Anterior cingulate cortex (tissue), 58 donors: ENCODE results near the gene LIN7C.

Source experiments
- DNase-seq, 58 donors: peaks; one replicate each; lab custom pipeline; 2025; lab: John Stamatoyannopoulos, UW

The LIN7C gene

GRCh38 chr11:27471589-27472397 is 34.8 kb downstream of the LIN7C start:
- DNase-seq = peak in 42 of 58 donors; percentile 14 to 72 (median 43)

- peak in 7 of 58 donors; percentile 11 to 56 (median 30) for DNase-seq
These were observed 35.6 kb downstream of the LIN7C start for GRCh38 chr11:27470826-27471588.

- no peak for DNase-seq
These were observed 36.4 kb downstream of the LIN7C start for GRCh38 chr11:27470166-27470565.

- no peak for DNase-seq
These were observed 37.4 kb downstream of the LIN7C start for GRCh38 chr11:27468995-27469695.

DNA sequence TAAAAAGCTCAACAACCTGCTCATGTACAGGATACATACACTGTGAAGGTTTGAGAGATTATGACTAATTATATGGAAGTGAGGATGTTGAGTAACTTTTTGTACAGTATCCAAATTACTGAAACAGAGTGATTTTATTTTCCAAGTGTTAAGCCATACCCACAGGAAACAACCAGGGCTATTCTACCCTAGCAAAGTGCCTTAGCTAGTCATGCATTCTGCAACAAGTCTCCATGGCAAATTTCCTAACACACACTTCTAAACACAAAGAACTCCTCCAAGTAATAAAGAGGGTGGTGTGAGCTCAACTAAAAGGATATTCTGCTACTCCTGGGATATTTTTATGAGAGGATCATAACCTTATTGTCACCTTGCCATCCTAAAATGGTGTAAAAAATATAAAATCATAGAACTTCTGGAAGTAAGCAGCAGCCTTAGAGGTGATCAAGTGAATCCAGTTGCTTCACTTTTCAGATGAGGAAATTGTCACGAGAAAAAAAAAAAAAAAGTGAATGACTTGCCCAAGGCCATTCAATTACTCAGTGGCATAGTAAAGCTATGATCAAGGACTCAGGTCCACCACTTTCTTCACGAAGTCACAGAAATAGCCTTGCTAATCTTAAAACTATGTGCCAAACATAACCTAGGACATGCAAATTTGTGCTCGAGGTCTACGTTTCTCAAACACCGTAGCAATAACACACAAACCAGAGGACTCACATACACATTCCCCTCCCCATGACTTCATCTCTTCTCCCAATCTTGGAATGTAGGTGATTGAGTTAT is 38.2 kb downstream of the LIN7C start:
- no peak for DNase-seq

- no peak for DNase-seq
These were observed 39.2 kb downstream of the LIN7C start for GRCh38 chr11:27467181-27467913.

GRCh38 chr11:27466363-27466762 is 40.2 kb downstream of the LIN7C start:
- no peak for DNase-seq

GRCh38 chr11:27465629-27466028 is 40.9 kb downstream of the LIN7C start:
- DNase-seq = no peak

DNA sequence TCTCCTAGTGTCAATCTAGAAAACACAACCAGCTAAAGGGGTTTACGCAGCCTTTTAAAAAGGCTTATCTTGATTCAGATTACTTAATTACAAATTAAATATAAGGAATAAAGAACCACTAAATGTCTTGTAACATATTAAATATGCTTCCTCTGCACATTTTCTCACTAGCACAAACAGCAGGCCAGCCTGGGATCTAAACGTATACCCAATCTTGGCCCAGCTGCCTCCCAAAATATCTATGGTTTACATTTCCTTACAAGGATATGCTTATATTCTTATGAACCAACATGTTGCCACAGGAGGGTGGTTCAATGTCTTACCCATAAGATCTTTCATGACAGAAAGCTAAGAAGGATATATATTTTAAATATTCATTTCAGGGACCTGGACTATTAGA is 41.7 kb downstream of the LIN7C start:
- DNase-seq = no peak

GRCh38 chr11:27464289-27464696 is 42.3 kb downstream of the LIN7C start:
- no peak for DNase-seq

- DNase-seq = no peak
These were observed 44.0 kb downstream of the LIN7C start for GRCh38 chr11:27462543-27462942.

GRCh38 chr11:27460158-27460978 is 46.2 kb downstream of the LIN7C start:
- no peak for DNase-seq

DNA sequence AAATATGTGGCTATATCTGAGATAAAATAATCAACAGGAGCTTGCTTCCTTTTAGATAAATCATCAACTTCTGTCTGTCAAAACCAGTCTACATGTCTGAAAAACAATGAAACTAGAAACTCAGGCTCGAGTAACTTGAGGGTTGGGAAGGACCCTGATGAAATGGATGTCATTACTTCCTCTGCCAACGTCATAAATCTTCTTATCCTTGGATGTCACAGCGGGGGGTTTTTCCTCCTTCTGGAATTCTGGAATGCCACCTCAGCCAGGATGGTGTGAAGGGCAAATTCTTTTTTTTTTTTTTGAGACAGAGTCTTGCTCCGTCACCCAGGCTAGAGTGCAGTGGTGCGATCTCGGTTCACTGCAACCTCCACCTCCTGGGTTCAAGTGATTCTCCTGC is 47.4 kb downstream of the LIN7C start:
- DNase-seq = no peak

- no peak for DNase-seq
These were observed 48.4 kb downstream of the LIN7C start for GRCh38 chr11:27458182-27458581.

DNA sequence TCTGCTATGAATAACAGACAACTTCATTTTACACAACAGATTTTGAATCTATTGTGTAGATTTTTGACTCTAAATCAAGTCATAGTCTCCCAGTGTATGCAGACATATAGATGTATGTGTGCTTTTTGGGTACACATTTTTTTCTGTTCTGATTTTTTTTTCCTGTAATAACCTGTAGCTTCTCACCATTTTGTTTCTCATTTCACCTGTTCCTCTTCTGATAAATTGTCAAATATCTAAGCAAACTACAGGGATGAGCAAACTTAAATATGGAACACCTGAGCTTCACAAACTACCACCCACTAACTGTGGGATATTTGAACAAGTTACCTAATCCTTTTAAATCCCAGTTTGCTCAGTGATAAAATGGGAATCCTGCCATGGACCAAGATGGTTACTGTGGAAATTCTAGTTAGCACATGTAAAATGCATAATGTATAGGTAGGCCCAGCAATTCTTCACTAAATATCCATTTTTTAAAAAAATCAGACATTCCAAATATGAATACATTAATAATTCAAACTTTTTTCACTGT is 49.7 kb downstream of the LIN7C start:
- no peak for DNase-seq

- no peak for DNase-seq
These were observed 50.3 kb downstream of the LIN7C start for GRCh38 chr11:27456140-27456794.

DNA sequence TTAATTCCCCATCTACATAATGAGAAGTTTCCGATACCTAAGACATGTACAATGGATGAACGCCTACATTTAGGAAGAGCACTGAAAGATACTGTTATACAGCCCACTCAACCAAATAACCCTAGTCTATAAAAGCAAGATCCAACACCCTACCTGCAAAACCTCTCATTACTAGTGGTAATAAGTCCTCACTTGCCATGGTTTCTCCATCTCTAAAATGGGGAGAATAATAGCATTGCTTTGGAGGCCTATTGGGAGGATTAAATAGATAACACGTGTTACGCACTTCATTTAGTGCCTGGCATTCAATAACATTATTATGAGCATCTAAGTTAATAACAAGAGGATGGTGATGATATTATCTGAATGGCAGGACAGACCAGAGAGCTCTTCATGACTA is 50.9 kb downstream of the LIN7C start:
- DNase-seq = no peak

- DNase-seq = no peak
These were observed 52.9 kb downstream of the LIN7C start for GRCh38 chr11:27453701-27454100.
